HUDEP-2 (cell line): ENCODE measurements around the gene HMMR.
"Not testable (repeated sequence)": the region's sequence is repeated elsewhere in the genome, so short reads cannot be mapped to it uniquely, and the experiment has no call there.

ENCODE experiments used
- DNase-seq, 76 experiments: peaks; one replicate each; lab custom pipeline; 2025; ENCODE audit not compliant: unreplicated experiment in 76 of 76; lab: John Stamatoyannopoulos, UW

Gene HMMR

GRCh38 chr5:163505368-163506094 lies 45.1 kb downstream of the HMMR start, which contains the start of gene MAT2B:
Gene MAT2B, plus strand, starts transcription at chr5:163505619. Its CDS starts 68 bp downstream, at chr5:163505687.
- DNase-seq, result peak in 75 of 76 experiments; percentile 21 to 95 (median 90)

- no peak for DNase-seq
Measured at GRCh38 chr5:163506095-163506457, 45.6 kb downstream of the HMMR start.

GRCh38 chr5:163506726-163507125 lies 46.3 kb downstream of the HMMR start:
- DNase-seq, result peak in 1 of 76 experiments; percentile 9

- DNase-seq, result no peak
Measured at GRCh38 chr5:163508753-163509152, 48.3 kb downstream of the HMMR start.

- DNase-seq, result peak in 1 of 76 experiments; percentile 2
Measured at GRCh38 chr5:163509291-163509951, 49.0 kb downstream of the HMMR start.

GRCh38 chr5:163512526-163512925 lies 52.1 kb downstream of the HMMR start:
- no peak for DNase-seq

GRCh38 chr5:163525096-163525495 lies 64.7 kb downstream of the HMMR start:
- no peak for DNase-seq

GRCh38 chr5:163529698-163530097 lies 69.3 kb downstream of the HMMR start:
- no peak for DNase-seq

GRCh38 chr5:163531272-163531671 lies 70.8 kb downstream of the HMMR start:
- DNase-seq, result no peak

- DNase-seq, result no peak
Measured at GRCh38 chr5:163532171-163533084, 72.0 kb downstream of the HMMR start.

- DNase-seq, result no peak
Measured at GRCh38 chr5:163533223-163533622, 72.8 kb downstream of the HMMR start.

GRCh38 chr5:163534492-163535094 lies 74.2 kb downstream of the HMMR start:
- no peak for DNase-seq

GRCh38 chr5:163535290-163535689 lies 74.9 kb downstream of the HMMR start:
- no peak for DNase-seq

GRCh38 chr5:163536442-163536841 lies 76.0 kb downstream of the HMMR start:
- not testable (repeated sequence) for DNase-seq

- DNase-seq, result no peak
Measured at GRCh38 chr5:163540696-163541095, 80.3 kb downstream of the HMMR start.
